ENCODE results near the gene TMPRSS4. TPM values are rescaled to one million over a fixed set of nuclear protein-coding genes. Genes with fewer than 3 reads are reported as not detected.
A peak's percentile ranks its signal among the peaks of the same experiment; 100 is the strongest.

The TMPRSS4 gene
- total and polyA plus RNA-seq, 9 donors = 0.07 to 5.2 (median 0.25) TPM; not detected in 1

- no peak for DNase-seq
- H3K9me3 ChIP-seq (replicated peaks; ENCODE audit: control insufficient read depth, low read depth, low read length) = no peaks in the 10 kb centered on the region
- H3K4me1 ChIP-seq (ENCODE audit: control insufficient read depth, insufficient read depth, low read length) = no peaks in the 10 kb centered on the region
- 63% methylated on average over 4 of the region's 9 CpGs for WGBS (ENCODE audit: insufficient coverage)
- H3K4me3 ChIP-seq (ENCODE audit: low read length) = no peak overlapping the region
- no peak overlapping the region for H3K27ac ChIP-seq (ENCODE audit: low read length)
- H3K27me3 ChIP-seq (ENCODE audit: control insufficient read depth, insufficient read depth, low read length) = peaks cover 5% of the 10 kb centered on the region
- no peaks in the 10 kb centered on the region for H3K36me3 ChIP-seq (ENCODE audit: control insufficient read depth, insufficient read depth, low read length)
These were observed 41.1 kb downstream of the TMPRSS4 start for GRCh38 chr11:118117790-118118601.

- Histone ChIP-seq H3K27me3 (ENCODE audit: control insufficient read depth, insufficient read depth, low read length) (peaks cover 5% of the 10 kb centered on the region), H3K4me3 (ENCODE audit: low read length) (no peak overlapping the region), H3K36me3 (ENCODE audit: control insufficient read depth, insufficient read depth, low read length) (no peaks in the 10 kb centered on the region), H3K4me1 (ENCODE audit: control insufficient read depth, insufficient read depth, low read length) (no peaks in the 10 kb centered on the region), H3K9me3 (replicated peaks; ENCODE audit: control insufficient read depth, low read depth, low read length) (no peaks in the 10 kb centered on the region), H3K27ac (ENCODE audit: low read length) (no peak overlapping the region)
- no peak for DNase-seq
- no CpG with 5 or more reads among the region's 1 CpG for WGBS (ENCODE audit: insufficient coverage)
These were observed 43.9 kb downstream of the TMPRSS4 start for GRCh38 chr11:118120793-118121192.

GRCh38 chr11:118124929-118125535 is 48.2 kb downstream of the TMPRSS4 start:
- Histone ChIP-seq H3K36me3 (ENCODE audit: control insufficient read depth, insufficient read depth, low read length) (no peaks in the 10 kb centered on the region), H3K4me3 (ENCODE audit: low read length) (no peak overlapping the region), H3K9me3 (replicated peaks; ENCODE audit: control insufficient read depth, low read depth, low read length) (no peaks in the 10 kb centered on the region), H3K27me3 (ENCODE audit: control insufficient read depth, insufficient read depth, low read length) (no peaks in the 10 kb centered on the region), H3K27ac (ENCODE audit: low read length) (no peak overlapping the region), H3K4me1 (ENCODE audit: control insufficient read depth, insufficient read depth, low read length) (peaks cover 3% of the 10 kb centered on the region)
- 69% methylated on average over 3 of the region's 8 CpGs for WGBS (ENCODE audit: insufficient coverage)
- DNase-seq = peak; percentile 44

GRCh38 chr11:118126082-118126838 is 49.4 kb downstream of the TMPRSS4 start:
- 70% methylated on average over 5 of the region's 7 CpGs for WGBS (ENCODE audit: insufficient coverage)
- H3K4me3 ChIP-seq (ENCODE audit: low read length) = no peak overlapping the region
- DNase-seq = no peak
- H3K9me3 ChIP-seq (replicated peaks; ENCODE audit: control insufficient read depth, low read depth, low read length) = no peaks in the 10 kb centered on the region
- H3K36me3 ChIP-seq (ENCODE audit: control insufficient read depth, insufficient read depth, low read length) = no peaks in the 10 kb centered on the region
- H3K27me3 ChIP-seq (ENCODE audit: control insufficient read depth, insufficient read depth, low read length) = no peaks in the 10 kb centered on the region
- H3K4me1 ChIP-seq (ENCODE audit: control insufficient read depth, insufficient read depth, low read length) = peaks cover 3% of the 10 kb centered on the region
- H3K27ac ChIP-seq (ENCODE audit: low read length) = no peak overlapping the region

DNA sequence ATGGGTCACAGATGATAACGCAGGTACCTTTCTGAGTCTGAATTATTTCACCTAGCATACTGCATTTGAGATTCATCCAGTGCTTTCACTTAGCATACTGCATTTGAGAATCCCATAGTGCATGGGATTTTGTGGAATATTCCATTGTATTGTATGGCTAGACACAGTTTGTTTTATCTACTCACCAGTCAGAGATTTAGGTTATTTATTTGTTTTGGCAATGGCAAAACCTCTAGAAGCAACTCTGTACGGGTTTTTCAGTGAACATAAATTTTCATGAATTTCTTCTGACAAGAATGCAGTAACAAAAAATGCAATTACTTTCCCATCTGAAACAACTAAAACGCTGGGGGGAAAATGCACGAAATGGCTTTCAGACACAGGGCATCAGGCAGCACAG is 51.4 kb downstream of the TMPRSS4 start:
- Histone ChIP-seq H3K9me3 (replicated peaks; ENCODE audit: control insufficient read depth, low read depth, low read length) (no peaks in the 10 kb centered on the region), H3K36me3 (ENCODE audit: control insufficient read depth, insufficient read depth, low read length) (no peaks in the 10 kb centered on the region), H3K27me3 (ENCODE audit: control insufficient read depth, insufficient read depth, low read length) (no peaks in the 10 kb centered on the region), H3K4me3 (ENCODE audit: low read length) (no peak overlapping the region), H3K4me1 (ENCODE audit: control insufficient read depth, insufficient read depth, low read length) (peaks cover 3% of the 10 kb centered on the region), H3K27ac (ENCODE audit: low read length) (no peak overlapping the region)
- 22% methylated on average over 3 of the region's 4 CpGs for WGBS (ENCODE audit: insufficient coverage)
- no peak for DNase-seq

DNA sequence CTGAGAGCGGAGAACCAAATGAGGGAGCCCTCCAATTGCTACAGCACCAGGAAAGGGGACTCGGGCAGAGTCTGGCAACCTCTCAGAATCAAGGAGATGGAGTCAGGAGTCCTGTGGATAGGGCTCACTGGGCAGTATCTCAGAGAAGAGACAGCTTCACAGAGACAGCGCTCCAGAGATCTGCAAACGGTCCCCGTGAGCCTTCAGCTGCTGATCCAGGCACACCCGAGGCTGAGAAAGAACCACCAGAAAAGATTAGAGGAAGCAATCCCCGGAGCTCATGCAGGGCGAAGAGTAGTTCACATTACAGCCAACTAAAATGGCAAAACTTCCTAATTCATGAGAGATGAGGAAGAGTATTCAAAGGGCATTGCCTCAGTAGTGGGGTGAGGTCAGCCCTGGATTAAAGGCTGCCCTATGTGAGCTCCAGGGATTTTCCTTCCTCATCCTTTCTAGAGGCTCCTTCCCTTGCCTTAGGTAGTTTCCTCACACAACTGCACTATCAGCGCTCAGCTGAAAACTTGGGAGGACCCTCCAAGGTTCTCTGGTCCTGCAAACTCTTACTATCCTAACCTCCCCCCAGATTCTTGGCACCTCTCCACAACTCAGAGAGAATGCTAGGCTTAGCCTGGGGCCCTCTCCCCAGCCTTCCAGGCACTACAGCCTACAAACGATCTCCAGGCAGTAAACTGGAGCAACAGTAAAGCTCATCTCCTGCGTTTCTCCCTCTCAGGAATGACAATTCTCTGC is 52.0 kb downstream of the TMPRSS4 start:
- Histone ChIP-seq H3K9me3 (replicated peaks; ENCODE audit: control insufficient read depth, low read depth, low read length) (no peaks in the 10 kb centered on the region), H3K27me3 (ENCODE audit: control insufficient read depth, insufficient read depth, low read length) (no peaks in the 10 kb centered on the region), H3K36me3 (ENCODE audit: control insufficient read depth, insufficient read depth, low read length) (no peaks in the 10 kb centered on the region), H3K4me1 (ENCODE audit: control insufficient read depth, insufficient read depth, low read length) (peaks cover 3% of the 10 kb centered on the region), H3K27ac (ENCODE audit: low read length) (no peak overlapping the region), H3K4me3 (ENCODE audit: low read length) (no peak overlapping the region)
- peak; percentile 37 for DNase-seq
- 27% methylated on average over 7 of the region's 11 CpGs for WGBS (ENCODE audit: insufficient coverage)

GRCh38 chr11:118129471-118130172 is 52.7 kb downstream of the TMPRSS4 start:
- H3K4me3 ChIP-seq (ENCODE audit: low read length) = no peak overlapping the region
- WGBS (ENCODE audit: insufficient coverage) = 45% methylated on average over 6 of the region's 6 CpGs
- no peak overlapping the region for H3K27ac ChIP-seq (ENCODE audit: low read length)
- no peaks in the 10 kb centered on the region for H3K9me3 ChIP-seq (replicated peaks; ENCODE audit: control insufficient read depth, low read depth, low read length)
- no peaks in the 10 kb centered on the region for H3K36me3 ChIP-seq (ENCODE audit: control insufficient read depth, insufficient read depth, low read length)
- peaks cover 3% of the 10 kb centered on the region for H3K4me1 ChIP-seq (ENCODE audit: control insufficient read depth, insufficient read depth, low read length)
- no peaks in the 10 kb centered on the region for H3K27me3 ChIP-seq (ENCODE audit: control insufficient read depth, insufficient read depth, low read length)
- DNase-seq = no peak

- DNase-seq = no peak
- Histone ChIP-seq H3K27ac (ENCODE audit: low read length) (no peak overlapping the region), H3K4me1 (ENCODE audit: control insufficient read depth, insufficient read depth, low read length) (peaks cover 3% of the 10 kb centered on the region), H3K9me3 (replicated peaks; ENCODE audit: control insufficient read depth, low read depth, low read length) (no peaks in the 10 kb centered on the region), H3K4me3 (ENCODE audit: low read length) (no peak overlapping the region), H3K27me3 (ENCODE audit: control insufficient read depth, insufficient read depth, low read length) (peaks cover 12% of the 10 kb centered on the region), H3K36me3 (ENCODE audit: control insufficient read depth, insufficient read depth, low read length) (no peaks in the 10 kb centered on the region)
- 64% methylated on average over 5 of the region's 15 CpGs for WGBS (ENCODE audit: insufficient coverage)
These were observed 55.7 kb downstream of the TMPRSS4 start for GRCh38 chr11:118132385-118133151.

- H3K9me3 ChIP-seq (replicated peaks; ENCODE audit: control insufficient read depth, low read depth, low read length) = no peaks in the 10 kb centered on the region
- WGBS (ENCODE audit: insufficient coverage) = 66% methylated on average over 7 of the region's 10 CpGs
- H3K27ac ChIP-seq (ENCODE audit: low read length) = no peak overlapping the region
- no peaks in the 10 kb centered on the region for H3K36me3 ChIP-seq (ENCODE audit: control insufficient read depth, insufficient read depth, low read length)
- DNase-seq = no peak
- no peak overlapping the region for H3K4me3 ChIP-seq (ENCODE audit: low read length)
- H3K4me1 ChIP-seq (ENCODE audit: control insufficient read depth, insufficient read depth, low read length) = no peaks in the 10 kb centered on the region
- H3K27me3 ChIP-seq (ENCODE audit: control insufficient read depth, insufficient read depth, low read length) = peaks cover 13% of the 10 kb centered on the region
These were observed 56.9 kb downstream of the TMPRSS4 start for GRCh38 chr11:118133816-118134215.
